TTC549 (cell line): Measurements from ENCODE around the gene TOP3A.

Source experiments
- FAIRE-seq: peaks from 2 replicates; lab custom pipeline; 2012; peaks lifted over from hg19 to GRCh38; lab: Jason Lieb, UNC

Gene TOP3A

DNA sequence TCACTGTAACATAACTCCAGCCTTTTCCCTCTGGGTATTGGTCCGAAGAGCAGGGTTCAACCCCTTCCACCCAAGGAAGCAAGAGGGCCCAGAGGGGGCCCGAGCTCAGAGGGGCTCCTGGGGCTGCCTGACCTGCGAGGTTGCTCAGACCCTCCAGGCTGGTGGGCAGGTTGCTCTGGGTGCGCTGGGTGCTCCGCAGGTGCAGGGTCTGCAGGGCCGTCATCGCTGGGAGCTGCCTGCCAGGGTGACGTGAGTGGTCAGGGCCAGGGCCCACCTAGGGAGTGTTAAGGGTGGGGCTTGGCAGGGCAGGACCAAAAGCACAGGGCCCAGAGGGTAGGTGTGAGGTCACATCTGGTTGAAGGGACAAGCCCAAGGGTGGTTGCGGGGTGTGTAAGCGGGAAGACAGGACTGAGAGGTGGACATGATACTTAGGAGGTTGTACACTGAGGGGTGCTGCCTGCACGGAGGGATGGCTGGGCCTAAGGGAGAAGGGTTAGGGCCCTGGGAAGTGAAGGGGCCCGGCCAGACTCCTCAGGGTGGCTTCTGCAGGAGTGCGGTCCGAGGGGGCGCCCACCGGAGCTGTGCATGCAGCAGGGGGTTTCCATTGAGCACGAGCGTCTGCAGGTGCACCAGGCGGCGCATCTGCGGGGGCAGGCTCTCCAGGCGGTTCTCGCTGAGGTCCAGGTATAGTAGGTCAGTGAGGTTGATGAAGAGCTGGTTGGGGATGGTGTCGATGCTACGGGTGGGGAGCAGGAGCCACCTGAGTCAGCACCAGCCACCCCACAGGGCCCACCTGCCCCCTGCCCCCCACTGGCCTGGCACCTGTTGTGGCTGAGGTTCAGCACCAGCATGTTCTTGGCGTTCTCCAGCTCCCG lies 60.6 kb downstream of the TOP3A start:
- no peak for FAIRE-seq

DNA sequence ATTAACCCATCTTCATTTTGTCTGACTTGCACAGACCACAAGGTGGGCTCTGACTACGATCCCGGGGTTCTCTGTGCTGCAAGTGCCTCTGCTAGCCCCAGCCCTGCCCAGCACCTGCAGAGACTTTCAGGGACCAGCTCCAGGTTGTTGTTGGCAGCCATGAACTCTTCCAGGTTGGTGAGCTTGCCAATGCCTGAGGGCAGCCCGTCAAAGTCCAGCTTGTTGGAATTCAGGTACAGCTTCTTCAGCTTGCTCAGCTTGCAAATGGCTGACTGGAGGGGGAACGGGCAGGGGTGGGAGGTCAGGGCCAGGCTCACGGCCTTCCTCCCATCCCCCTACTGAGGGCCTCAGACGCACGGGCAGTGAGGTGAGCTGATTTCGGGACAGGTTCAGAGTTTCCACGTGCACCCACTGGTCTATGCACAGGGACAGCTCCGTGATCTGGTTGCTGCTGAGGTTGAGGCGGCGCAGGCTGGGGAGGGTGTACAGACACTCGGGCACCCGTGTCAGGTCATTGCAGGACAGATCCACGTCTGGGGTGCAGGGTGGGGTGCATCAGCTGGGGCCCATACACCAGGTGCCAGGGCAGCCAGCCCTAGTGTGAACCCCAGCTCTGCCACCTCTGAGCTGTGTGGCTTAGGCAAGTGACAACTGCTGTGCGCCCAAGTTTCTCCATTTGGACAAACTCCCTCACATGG lies 61.5 kb downstream of the TOP3A start:
- FAIRE-seq = no peak

DNA sequence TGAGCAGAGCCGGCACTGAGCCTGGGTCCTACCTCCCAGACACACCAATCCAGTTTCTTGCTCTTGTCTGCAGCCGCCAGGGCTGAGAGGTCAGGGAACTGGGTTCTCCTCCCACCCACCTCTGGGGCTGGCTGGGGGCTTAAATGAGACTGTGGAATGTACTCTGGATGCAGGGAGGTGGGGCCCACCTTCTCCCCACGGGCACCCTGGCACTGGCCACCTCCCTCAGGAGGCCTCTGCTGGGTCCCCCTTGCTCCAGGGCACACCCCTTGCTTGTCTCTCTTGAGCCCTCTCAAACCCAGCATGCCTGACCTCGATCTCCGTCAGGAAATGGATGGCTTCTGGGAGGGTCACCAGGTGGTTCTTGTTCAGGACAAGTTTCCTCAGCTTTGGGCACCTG lies 62.6 kb downstream of the TOP3A start:
- FAIRE-seq = no peak

DNA sequence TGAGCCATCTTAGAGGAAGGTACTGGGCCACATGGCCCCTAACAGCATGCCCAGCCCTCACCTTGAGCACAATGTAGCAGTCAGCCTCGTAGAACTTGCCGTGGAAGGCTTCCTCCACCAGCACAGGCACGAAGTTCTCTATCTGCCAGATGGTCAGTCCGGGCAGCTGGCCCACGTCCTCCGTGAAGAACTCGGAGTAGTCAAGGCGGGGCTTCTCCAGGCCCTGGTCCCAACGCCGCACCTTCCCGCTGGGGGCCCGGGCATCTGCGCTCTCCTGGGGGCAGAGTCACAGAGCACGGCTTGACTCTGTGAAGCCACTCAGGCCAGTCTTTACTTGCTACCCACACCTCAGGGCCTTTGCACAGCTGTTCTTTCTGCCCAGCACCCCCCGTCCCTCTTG lies 63.6 kb downstream of the TOP3A start:
- no peak for FAIRE-seq

DNA sequence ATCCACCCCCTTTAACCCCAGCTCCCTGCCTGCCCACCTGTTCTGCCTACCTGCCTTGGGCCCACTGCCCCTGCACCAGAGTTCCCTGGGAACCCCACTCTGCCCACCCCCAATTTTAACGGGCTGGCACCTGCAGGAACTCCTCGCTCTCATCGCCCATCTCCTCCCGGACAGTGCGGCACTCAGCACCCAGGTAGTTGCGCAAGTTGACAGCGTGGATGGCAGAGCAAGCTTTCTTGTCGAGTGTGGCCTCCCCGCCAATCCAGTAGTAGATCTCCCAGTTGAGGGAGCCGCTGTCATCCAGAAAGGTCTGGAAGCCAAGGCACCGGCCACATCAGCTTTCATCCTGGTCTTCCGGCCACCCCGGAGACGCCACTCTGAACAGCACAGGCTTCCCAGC lies 64.1 kb downstream of the TOP3A start:
- no peak for FAIRE-seq

DNA sequence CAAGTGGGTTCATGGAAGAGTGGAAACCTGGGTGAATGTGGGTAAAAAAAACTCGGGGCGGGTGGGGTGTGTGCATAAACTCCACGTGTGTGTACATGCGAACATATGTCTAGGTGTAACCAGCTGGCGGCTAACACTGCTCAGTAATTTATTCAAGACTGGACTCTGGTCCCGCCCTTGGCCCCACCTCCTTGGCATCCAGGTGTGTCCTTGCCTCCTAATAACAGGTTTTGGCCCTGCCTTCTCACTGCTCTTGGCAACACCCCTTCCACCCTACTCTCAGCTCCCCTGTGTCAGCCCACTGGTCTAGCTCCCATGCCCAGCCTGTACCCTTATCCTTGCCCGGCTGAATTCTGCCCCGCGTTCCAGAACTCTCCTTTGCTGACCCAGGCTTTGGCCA lies 64.5 kb downstream of the TOP3A start:
- FAIRE-seq = no peak

DNA sequence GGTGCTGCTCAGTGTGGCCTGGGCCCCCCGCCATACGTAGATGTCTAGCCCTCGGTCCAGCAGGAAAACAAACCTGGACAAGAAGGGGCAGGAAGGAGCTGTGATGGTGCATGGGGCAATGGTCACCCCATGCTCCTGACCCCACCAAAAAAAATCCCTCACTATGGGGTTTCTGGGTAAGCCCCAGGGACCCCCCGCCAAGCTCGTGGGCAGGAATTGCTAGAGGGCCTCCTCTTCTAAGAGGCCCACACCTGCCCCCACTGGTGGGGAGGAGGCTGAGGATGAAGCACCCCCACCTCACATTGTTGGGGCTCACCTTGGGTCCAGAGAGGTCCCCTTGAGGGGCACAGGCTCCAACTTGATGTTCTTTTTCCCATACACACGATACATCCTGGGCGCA lies 66.0 kb downstream of the TOP3A start:
- no peak for FAIRE-seq

DNA sequence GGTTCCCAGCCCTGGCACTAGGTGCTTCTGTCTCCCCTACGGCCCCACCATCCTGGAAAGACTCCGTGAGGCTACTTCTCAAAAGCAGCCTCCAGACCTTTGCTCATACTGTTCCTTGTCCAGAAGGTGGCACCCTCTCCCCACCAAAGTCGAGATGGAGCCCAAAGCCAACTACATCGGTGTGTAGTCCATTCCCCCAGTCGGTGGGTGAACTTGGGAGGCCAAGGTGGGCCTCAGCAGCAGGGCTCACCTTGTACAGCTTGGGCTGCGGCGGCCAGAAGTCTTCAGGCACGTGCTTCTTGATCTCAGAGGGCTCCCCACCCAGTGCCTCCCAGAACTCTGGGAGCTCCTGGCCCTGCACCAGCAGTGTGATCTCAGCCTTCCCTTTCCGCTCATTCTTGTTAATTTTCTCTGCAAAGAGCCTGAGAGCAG lies 66.5 kb downstream of the TOP3A start:
- FAIRE-seq = no peak

DNA sequence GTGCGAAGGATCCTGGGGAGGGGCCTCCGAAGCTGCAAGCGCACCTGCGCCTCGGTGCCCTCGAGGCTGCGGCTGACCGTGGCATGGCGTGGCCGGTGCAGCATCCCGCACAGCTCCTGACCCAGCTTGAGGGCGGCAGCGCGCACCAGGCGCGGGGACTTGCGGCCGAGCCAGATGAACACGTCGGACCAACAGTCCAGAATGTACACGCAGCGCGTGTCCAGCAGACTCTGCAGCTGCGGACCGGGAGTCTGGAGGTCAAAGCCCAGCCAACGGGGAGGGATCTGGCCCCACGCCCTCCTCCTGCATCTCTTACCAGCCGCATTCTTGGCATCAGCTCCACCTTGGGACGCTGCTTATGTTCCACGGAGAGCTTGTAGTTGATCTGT lies 67.2 kb downstream of the TOP3A start:
- FAIRE-seq = no peak

DNA sequence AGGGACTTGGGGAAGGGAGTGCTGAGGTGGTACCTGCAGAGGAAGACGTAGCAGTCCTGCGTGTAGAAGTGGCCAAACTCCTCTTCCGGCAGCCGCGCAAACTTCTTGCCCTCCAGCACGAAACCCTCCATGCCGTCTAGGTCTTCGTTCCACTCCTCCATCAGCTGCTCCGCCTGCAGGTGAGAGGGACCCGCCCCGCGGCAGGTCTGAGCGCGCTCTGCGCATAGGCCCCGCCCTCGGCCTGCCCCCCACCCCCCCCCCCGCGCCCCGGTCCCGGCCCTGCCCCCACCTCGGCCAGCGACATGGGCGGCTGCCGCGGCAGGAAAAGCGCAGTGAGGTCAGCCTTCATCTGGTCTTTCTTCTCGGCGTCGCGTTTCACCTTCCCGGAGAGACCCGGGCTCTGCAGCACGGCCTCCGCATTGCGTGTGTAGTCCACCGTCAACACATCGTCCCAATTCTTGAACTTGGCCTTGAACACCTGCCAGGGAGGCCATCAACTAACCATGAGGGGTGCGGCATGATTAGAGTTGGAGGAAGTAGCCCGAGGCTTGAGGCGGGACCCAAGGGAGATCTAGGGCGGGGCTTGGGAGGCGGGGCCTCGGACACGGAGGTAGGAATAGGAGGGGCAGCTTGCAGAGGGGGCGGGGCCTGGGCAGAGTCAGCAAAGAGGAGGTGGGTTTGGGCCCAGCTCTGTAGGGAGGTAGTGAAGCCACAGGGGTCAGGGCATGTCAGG lies 67.7 kb downstream of the TOP3A start:
- FAIRE-seq = no peak

DNA sequence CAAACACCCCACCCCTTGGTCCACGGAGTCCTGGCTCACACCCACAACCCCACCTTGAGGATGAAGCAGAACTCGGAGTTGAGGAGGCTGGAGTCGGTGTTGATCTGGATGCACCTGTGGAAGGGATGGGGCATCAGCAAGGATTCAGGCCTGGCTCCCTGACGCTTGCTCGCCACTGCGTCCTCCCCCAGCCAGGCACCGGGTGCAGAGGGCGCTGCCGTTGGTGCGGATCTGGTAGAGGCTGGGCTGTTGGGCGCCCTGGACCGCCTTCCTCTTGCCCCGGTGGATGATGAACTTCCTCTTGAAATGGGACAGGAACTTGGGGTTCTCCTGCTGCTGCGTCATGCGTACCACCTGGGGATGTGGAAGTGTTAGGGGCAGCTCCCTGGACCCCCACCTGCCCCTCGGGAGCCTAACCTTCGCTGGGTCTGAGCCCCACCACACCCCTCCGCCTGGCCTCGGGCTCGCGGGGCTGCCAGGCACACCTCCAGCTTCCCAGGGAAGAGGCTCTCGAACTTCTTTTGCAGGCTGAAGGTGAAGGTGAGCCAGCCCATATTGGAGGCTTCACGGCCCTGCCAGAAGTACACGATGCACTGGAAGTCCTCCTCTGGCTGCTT lies 68.6 kb downstream of the TOP3A start:
- FAIRE-seq = no peak

DNA sequence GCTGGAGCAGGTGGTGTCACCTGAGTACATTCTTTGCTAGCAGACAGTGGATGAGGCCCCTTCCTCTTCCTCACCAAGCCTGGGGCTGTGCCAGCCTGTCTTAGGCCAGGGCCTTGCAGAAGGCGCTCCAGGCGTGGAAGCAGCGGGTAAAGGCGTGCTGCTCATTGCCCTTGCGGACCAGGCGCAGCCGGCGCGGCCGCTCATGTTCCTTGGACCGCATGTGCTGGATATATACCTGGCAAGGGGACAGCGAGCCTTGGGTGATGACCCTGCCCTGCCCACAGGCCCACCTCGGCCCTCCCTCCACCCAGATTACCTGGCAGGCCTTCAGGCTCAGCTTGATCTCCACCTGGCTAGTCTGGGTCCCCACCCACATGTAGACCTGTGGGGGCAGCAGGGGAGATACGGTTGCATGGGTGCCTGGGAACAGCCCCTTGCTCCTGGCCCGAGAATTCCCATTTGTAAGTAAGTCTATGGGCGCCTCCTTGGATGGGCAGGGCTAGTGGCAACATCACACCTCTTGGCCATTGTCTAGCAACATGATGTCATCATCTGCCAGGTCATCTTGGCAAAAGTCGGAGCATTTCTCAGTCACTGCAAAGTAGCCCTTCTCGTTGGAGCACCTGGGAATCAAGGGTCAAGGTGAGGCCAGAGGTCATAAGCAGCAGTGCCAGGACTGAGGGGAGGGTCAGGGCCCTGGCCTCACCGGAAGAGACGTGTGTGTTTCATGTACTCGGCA lies 69.6 kb downstream of the TOP3A start:
- FAIRE-seq = no peak

DNA sequence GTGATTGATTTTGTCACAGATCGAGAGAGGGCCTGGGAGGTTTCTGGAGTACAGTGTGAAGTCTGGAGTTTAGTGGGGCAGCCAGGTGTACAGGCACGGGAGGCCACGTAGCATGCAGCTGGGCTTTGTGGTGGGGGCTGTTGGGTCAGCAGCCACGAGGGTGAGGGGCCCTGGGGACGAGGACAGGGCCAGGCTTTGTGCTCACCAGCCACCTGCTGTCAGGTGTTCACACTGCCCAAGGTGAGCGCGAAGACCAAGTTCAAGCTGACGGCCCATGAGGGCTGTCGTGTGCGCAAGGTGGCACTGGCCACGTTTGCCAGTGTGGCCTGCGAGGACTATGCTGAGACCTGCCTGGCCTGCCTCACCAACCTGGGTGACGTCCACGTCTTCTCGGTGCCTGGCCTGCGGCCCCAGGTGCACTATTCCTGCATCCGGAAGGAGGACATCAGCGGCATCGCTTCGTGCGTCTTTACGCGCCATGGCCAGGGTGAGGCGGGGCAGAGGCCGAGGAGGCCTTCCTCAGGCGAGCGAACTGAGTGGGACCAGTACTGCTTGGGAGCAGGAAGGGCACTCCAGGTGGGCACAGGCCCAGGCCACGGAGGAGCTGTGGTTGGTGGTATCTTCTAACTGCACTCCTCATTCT lies 73.4 kb downstream of the TOP3A start:
- no peak for FAIRE-seq

DNA sequence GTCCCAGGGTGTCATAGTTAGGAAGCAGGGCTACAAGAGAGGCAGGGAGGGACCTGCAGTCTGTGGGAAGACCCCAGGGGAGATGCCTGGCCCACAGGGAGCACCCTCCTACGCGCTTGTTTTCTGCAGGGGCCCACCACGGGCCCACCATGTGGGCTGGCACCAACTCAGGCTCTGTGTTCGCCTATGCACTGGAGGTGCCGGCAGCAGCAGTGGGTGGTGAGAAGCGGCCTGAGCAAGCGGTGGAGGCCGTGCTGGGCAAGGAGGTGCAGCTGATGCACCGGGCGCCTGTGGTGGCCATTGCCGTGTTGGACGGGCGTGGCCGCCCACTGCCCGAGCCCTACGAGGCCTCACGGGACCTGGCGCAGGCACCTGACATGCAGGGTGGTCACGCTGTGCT lies 74.3 kb downstream of the TOP3A start:
- no peak for FAIRE-seq

DNA sequence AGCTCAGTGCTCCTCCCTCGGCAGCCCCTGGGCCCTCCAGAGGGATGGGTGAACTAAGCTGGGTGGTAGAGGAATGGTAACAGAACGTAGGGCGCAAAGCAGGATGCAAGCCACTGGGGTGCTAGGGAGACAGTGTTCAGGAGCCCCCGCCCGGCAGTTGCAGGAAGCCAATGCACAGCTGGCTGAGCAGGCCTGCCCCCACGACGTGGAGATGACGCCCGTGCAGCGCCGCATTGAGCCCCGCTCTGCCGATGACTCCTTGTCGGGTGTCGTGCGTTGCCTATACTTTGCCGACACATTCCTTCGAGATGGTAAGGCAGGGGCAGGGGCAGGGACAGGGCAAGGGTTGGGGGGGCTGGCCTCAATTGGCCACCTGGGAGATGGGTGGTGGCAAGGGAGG lies 76.5 kb downstream of the TOP3A start:
- FAIRE-seq = no peak

DNA sequence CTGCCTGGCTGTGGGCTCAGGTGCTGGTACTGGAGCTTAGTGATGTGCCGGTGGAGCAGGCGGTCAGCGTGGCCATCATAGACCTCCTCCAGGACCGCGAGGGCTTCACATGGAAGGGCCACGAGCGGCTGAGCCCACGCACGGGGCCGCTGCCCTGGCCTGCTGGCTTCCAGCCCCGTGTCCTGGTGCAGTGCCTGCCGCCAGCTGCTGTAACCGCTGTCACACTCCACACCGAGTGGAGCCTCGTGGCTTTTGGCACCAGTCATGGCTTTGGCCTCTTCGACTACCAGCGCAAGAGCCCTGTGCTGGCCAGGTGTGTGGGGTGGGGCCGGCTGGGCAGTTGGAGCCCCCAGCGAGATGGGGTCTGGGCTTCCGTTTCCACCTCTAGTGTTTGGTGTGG lies 77.3 kb downstream of the TOP3A start:
- no peak for FAIRE-seq

DNA sequence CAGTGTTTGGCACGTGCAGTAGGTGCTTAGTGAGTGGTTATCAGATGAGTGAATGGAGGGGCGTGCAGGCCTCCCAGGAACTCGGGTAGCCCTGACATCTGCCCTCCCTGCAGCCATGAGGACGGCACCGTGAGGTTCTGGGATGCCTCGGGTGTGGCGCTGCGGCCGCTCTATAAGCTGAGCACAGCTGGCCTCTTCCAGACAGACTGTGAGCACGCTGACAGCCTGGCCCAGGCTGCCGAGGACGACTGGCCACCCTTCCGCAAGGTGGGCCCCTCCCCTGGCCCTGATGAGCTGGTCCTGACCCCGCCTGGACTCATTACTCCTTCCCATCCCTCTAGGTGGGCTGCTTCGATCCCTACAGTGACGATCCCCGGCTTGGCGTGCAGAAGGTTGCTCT lies 78.3 kb downstream of the TOP3A start:
- FAIRE-seq = no peak

DNA sequence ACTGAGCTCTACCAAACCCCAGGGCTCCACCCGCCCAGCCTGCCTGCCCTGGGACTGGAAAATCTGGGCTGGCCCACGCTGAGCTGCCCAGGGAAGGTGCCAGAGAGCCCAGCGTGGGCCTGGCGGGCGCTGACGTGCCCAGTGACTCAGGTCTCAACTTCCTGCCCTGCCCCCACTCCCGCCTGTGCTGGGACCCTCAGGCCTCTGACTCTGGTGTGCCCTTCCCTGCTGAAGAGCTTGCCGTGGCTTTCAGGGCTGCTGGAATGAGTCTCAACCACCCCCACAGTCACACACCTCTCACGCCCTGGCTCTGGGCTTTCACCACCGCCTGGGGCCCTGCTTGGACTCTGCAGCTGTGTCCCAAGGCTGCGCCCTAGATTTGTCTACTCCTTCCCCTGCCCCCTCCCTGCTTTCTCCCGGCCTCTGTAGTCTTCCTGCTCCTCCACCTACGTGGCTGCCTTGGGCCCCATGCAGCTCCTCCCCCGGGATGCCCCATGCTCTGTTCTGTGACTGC lies 79.0 kb downstream of the TOP3A start:
- no peak for FAIRE-seq

DNA sequence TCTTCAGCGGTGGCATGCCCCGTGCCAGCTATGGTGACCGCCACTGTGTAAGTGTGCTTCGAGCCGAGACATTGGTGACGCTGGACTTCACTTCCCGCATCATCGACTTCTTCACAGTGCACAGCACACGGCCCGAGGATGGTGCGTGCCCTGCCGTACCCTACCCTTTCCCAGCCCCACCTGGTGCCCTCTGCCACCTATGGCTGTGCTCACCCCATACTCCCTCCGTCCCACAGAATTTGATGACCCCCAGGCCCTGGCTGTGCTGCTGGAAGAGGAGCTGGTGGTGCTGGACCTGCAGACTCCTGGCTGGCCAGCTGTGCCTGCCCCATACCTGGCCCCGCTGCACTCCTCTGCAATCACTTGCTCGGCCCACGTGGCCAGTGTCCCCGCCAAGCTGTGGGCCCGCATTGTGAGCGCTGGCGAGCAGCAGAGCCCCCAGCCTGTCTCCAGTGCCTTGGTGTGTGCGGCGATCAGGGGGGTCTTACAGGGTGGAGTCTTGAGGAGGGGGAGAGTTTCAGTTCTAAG lies 79.9 kb downstream of the TOP3A start:
- FAIRE-seq = no peak

DNA sequence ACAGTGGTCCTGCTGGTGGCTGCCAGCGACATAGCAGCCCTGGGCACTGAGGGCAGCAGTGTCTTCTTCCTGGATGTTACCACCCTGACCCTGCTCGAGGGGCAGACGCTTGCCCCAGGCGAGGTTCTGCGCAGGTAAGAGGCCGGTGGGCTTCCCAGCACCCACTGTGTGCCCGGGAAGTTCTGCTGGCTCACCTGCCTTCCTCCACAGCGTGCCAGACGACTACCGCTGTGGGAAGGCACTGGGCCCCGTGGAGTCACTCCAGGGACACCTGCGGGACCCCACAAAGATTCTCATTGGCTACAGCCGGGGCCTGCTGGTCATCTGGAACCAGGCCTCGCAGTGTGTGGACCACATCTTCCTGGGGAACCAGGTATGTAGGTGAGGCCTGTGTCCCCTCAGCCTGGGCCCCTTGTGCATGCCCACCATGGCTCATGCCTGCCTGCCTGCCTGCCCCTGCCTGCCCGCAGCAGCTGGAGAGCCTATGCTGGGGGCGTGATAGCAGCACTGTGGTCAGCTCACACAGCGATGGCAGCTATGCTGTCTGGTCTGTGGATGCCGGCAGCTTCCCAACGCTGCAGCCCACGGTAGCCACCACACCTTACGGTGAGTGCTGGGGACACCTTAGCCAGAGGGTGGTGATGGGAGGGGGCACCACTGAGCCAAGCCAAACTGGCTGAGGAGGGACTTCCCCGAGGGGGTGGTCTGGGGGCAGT lies 80.8 kb downstream of the TOP3A start:
- FAIRE-seq = no peak
